Osteoblast (primary cell): ENCODE data around the gene STAMBP. TPM values are rescaled to one million over a fixed set of nuclear protein-coding genes. Genes with fewer than 3 reads are reported as not detected.
A peak's percentile ranks its signal among the peaks of the same experiment; 100 is the strongest.

Experiments
- DNase-seq: peaks from one replicate; pipeline ENCODE4 v3.0.0; 2011; ENCODE audit warnings: low spot score, mixed read lengths; ENCODE audit not compliant: insufficient read length; ENCODE audit errors: missing footprints
- H2AFZ ChIP-seq: 2 replicates; pipeline ENCODE4 v1.6.0; 2011; ENCODE audit warnings: mild to moderate bottlenecking, low read length
- H3K27ac ChIP-seq: 2 replicates; pipeline ENCODE4 v1.5.1; 2011; ENCODE audit warnings: mild to moderate bottlenecking, low read depth, low read length, moderate library complexity
- H3K27me3 ChIP-seq: 2 replicates; pipeline ENCODE4 v1.6.0; 2012; ENCODE audit warnings: mild to moderate bottlenecking, control low read depth, inconsistent platforms, low read length, moderate library complexity; ENCODE audit not compliant: insufficient read depth
- H3K36me3 ChIP-seq: 2 replicates; pipeline ENCODE4 v1.5.1; 2011; ENCODE audit warnings: mild to moderate bottlenecking, low read length, control low read depth, moderate library complexity; ENCODE audit not compliant: insufficient read depth
- H3K4me1 ChIP-seq: 2 replicates; pipeline ENCODE4 v1.5.1; 2011; ENCODE audit warnings: mild to moderate bottlenecking, low read length, control low read depth, moderate library complexity; ENCODE audit not compliant: insufficient read depth
- H3K4me2 ChIP-seq: 2 replicates; pipeline ENCODE4 v1.6.0; 2011; ENCODE audit warnings: mild to moderate bottlenecking, low read length; ENCODE audit not compliant: insufficient read depth
- H3K4me3 ChIP-seq: fragments of 200-600 bp; sonication (generic); 3 replicates; pipeline ENCODE4 v1.5.1; 2012; ENCODE audit warnings: mild to moderate bottlenecking, low read length, inconsistent platforms; ENCODE audit not compliant: insufficient read depth
- H3K79me2 ChIP-seq: 2 replicates; pipeline ENCODE4 v1.6.0; 2012; ENCODE audit warnings: mild to moderate bottlenecking, low read length, control low read depth, inconsistent platforms; ENCODE audit not compliant: insufficient read depth
- H3K9me3 ChIP-seq: 2 replicates; pipeline ENCODE4 v1.5.1; 2011; ENCODE audit warnings: low read depth, low read length, control low read depth
- H4K20me1 ChIP-seq: 2 replicates; pipeline ENCODE4 v1.6.0; 2012; ENCODE audit warnings: mild to moderate bottlenecking, low read length, control low read depth; ENCODE audit not compliant: insufficient read depth
- CTCF ChIP-seq: IDR thresholded peaks from 2 replicates; pipeline ENCODE4 v1.5.1; 2011; ENCODE audit warnings: mild to moderate bottlenecking, low read depth, low read length, moderate library complexity; ENCODE audit errors: extremely low read depth
- total RNA-seq: library from RNA; depleted of rRNA; stranded (reverse); fragments of >200 nt; gene quantifications from 2 replicates; pipeline ENCODE4 v1.2.3, GENCODE V29; 2012

The STAMBP gene
- total RNA-seq, 1 donor, result 23.2 TPM

DNA sequence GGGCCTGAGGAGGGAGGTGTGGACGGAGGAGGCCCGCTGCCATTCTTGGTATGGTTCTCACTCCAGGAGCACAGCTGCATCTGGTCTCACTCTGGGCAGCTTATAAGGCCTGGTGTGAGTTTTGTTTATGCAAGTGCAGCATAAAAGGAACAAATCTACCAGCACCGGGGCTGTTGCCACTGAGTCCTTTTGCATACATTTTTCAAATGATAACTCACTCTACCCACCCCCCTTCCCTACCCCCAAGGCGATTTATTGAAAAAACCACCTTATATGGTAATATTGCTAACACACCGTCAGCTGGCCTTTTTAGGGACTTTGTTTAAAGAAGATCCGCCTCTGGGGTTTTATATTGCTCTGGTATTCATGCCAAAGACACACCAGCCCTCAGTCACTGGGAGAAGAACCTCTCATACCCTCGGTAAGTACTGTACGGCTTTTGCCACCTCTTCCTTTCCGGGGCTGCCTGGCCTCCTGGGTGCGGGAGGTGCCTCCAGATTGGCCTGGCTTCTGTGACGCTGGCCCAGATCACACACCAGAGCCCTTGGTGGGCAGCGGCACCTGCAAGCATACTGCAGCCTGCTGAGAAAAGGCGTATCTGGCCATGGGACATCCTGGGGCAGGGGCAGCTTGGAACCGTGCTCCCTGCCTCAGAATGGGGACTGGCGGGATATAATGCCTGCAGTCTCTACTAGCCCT is 64.0 kb downstream of the STAMBP start, which contains the start of gene ACTG2:
TSS of gene ACTG2 (plus strand) at position 378 of the 699 bp plus-strand sequence. CDS start 8,304 bp downstream, outside the sequence.
- H3K4me1 ChIP-seq, result peaks cover 13% of the 10 kb centered on the region
- no peak within 1 kb of the TSS for H3K4me2 ChIP-seq

DNA sequence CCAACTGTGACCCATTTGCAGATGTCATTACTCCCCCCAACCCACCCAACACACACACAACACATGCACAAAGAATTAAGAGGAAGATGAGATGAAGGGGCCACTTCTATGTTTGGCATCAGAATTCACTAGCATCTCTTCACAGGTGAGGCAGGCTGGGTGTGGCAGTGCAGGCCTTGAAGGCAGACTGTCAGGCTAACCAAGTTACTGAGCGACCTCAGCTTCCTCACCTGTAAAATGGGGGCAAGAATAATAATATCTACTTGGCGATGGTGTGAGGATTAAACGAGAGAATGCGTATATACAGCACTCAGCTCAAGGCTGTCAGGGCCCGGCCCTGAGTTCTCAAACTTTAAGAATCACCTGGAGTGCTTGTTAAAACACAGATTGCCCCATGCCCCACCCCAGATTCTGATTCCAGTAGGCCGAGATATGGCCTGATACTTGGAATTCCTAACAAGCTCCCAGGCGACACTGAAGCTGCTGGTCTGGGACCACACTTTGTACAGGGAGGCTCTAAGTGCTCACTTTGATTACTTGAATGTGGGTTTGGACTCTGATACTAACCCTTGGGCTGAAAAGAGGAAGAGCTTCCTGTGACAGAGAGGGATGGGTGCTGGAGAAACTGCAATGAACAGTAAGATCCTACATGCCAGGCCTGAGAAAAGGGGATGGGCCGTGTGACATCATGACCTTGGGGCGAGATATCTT is 65.2 kb downstream of the STAMBP start:
- peaks cover 68% of the 10 kb centered on the region for H3K27me3 ChIP-seq
- H3K4me3 ChIP-seq, result no peak overlapping the region
- no peak for TF ChIP-seq CTCF
- no peak overlapping the region for H3K4me2 ChIP-seq
- DNase-seq, result peak; percentile 60
- H3K36me3 ChIP-seq, result no peaks in the 10 kb centered on the region
- no peaks in the 10 kb centered on the region for H3K9me3 ChIP-seq
- no peaks in the 10 kb centered on the region for H3K79me2 ChIP-seq
- peaks cover 13% of the 10 kb centered on the region for H3K4me1 ChIP-seq
- H4K20me1 ChIP-seq, result peaks cover 2% of the 10 kb centered on the region
- H2AFZ ChIP-seq, result no peak overlapping the region
- H3K27ac ChIP-seq, result no peak overlapping the region

More for the DNA sequence above, 64.0 kb downstream of the STAMBP start, which contains the start of gene ACTG2:
- H3K36me3 ChIP-seq, result no peaks in the 10 kb centered on the region
- TF ChIP-seq CTCF, result no peak
- no peak for DNase-seq
- no peak within 1 kb of the TSS for H3K27ac ChIP-seq
- H3K9me3 ChIP-seq, result no peaks in the 10 kb centered on the region
- H2AFZ ChIP-seq, result no peak within 1 kb of the TSS
- H3K79me2 ChIP-seq, result no peaks in the 10 kb centered on the region
- no peak within 1 kb of the TSS for H3K4me3 ChIP-seq
- peaks cover 64% of the 10 kb centered on the region for H3K27me3 ChIP-seq
- H4K20me1 ChIP-seq, result peaks cover 2% of the 10 kb centered on the region

DNA sequence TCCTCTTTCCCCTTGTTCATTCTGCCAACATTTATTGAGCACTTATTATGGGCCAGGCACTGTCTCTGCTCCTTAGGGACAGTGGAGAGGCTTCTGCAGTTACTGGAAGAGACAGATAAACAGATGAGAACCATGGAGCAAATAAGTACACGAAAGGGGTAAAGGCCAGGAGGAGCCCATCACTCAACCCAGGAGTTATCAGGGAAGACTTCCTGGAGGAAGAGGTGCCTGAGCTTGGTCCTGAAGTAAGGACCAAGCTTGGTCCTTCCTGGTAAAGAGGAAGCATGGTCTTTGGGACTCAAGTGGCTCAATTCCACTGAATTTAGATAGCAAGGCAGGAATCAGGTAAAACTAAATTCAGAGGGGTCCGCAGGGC is 65.7 kb downstream of the STAMBP start:
- no peak overlapping the region for H3K4me3 ChIP-seq

More for the DNA sequence above, 65.7 kb downstream of the STAMBP start:
- H3K27ac ChIP-seq, result no peak overlapping the region
- no peak overlapping the region for H3K4me2 ChIP-seq
- DNase-seq, result no peak
- no peak overlapping the region for H2AFZ ChIP-seq
- H3K36me3 ChIP-seq, result no peaks in the 10 kb centered on the region
- H3K9me3 ChIP-seq, result no peaks in the 10 kb centered on the region
- H3K27me3 ChIP-seq, result peaks cover 66% of the 10 kb centered on the region
- no peaks in the 10 kb centered on the region for H3K79me2 ChIP-seq
- peaks cover 2% of the 10 kb centered on the region for H4K20me1 ChIP-seq
- peaks cover 13% of the 10 kb centered on the region for H3K4me1 ChIP-seq
- TF ChIP-seq CTCF, result no peak
